SK-N-SH (cell line): ENCODE measurements around the gene RSRC1. TPM values are rescaled to one million over a fixed set of nuclear protein-coding genes. Genes with fewer than 3 reads are reported as not detected.

Source experiments
- CTCF ChIA-PET: fragments of 300-600, 350-600 bp; formaldehyde crosslinking; extraction: SDS; loops from one replicate; lab custom pipeline; 2021; lab: Yijun Ruan, JAX
- POLR2A ChIA-PET: fragments of 350-600 bp; sonication (Branson Sonifier 250); formaldehyde crosslinking; extraction: SDS; loops from one replicate; lab custom pipeline; 2020; ENCODE audit warnings: antibody characterized with exemption, inconsistent platforms; lab: Yijun Ruan, JAX
- DNase-seq: peaks from one replicate; pipeline ENCODE4 v3.0.0; 2012
- H2AFZ ChIP-seq: fragments of 200-600 bp; sonication (generic); 2 replicates; pipeline ENCODE4 v1.8.1; 2016; ENCODE audit warnings: antibody characterized with exemption, mild to moderate bottlenecking, low read depth
- H3F3A ChIP-seq: fragments of 200-600 bp; sonication (generic); replicated peaks from 2 replicates; pipeline ENCODE3; 2016; ENCODE audit warnings: antibody characterized with exemption, mild to moderate bottlenecking; ENCODE audit not compliant: insufficient read depth
- H3K27ac ChIP-seq, 2 experiments: fragments of 200-500 bp in 1 of 2; fragments of 200-600 bp in 1 of 2; sonication (Bioruptor generic) in 1 of 2; sonication (generic), shearing (Covaris generic) in 1 of 2; 2 replicates each; pipeline versions ENCODE4 v1.5.1 to v1.6.1; 2014 to 2016; ENCODE audit warnings: low read depth in 2 of 2, inconsistent platforms in 1 of 2, low read length in 1 of 2, mild to moderate bottlenecking in 1 of 2, mixed read lengths in 1 of 2
- H3K27me3 ChIP-seq: fragments of 200-600 bp; sonication (generic), shearing (Covaris generic); 2 replicates; pipeline ENCODE4 v1.6.1; 2016; ENCODE audit warnings: mixed run types; ENCODE audit not compliant: insufficient read depth
- H3K36me3 ChIP-seq, 2 experiments: fragments of 200-500 bp in 1 of 2; fragments of 200-600 bp in 1 of 2; sonication (Bioruptor generic) in 1 of 2; sonication (generic) in 1 of 2; replicated peaks in 1 of 2; 2 replicates each; pipeline versions ENCODE3 to v1.5.1; 2014 to 2016; ENCODE audit warnings: low read length in 1 of 2, mild to moderate bottlenecking in 1 of 2; ENCODE audit not compliant: insufficient read depth in 2 of 2, control insufficient read depth in 1 of 2
- H3K4me1 ChIP-seq, 2 experiments: fragments of 200-500 bp in 1 of 2; fragments of 200-600 bp in 1 of 2; sonication (Bioruptor generic) in 1 of 2; sonication (generic), shearing (Covaris generic) in 1 of 2; 2 replicates each; pipeline versions ENCODE4 v1.5.1 to v1.6.1; 2014 to 2016; ENCODE audit warnings: low read depth in 1 of 2, low read length in 1 of 2, mixed run types in 1 of 2; ENCODE audit not compliant: insufficient read depth in 2 of 2, control insufficient read depth in 1 of 2
- H3K4me2 ChIP-seq: fragments of 200-600 bp; sonication (generic), shearing (Covaris generic); 2 replicates; pipeline ENCODE4 v1.6.1; 2017; ENCODE audit warnings: mixed run types
- H3K4me3 ChIP-seq, 2 experiments: fragments of 200-500 bp in 1 of 2; fragments of 200-600 bp in 1 of 2; sonication (Bioruptor generic) in 1 of 2; sonication (generic), shearing (Covaris generic) in 1 of 2; 2 replicates each; pipeline versions ENCODE4 v1.5.1 to v1.8.1; 2014 to 2016; ENCODE audit warnings: low read depth in 2 of 2, inconsistent platforms in 1 of 2, low read length in 1 of 2, mild to moderate bottlenecking in 1 of 2, mixed read lengths in 1 of 2, moderate library complexity in 1 of 2
- H3K79me2 ChIP-seq: fragments of 200-600 bp; sonication (generic); 2 replicates; pipeline ENCODE4 v1.8.1; 2017; ENCODE audit warnings: mild to moderate bottlenecking; ENCODE audit not compliant: insufficient read depth
- H3K9ac ChIP-seq: fragments of 200-600 bp; sonication (generic); 2 replicates; pipeline ENCODE4 v1.6.1; 2017; ENCODE audit warnings: mixed run types
- H3K9me2 ChIP-seq: fragments of 200-600 bp; sonication (generic); 2 replicates; pipeline ENCODE4 v1.6.1; 2017; ENCODE audit warnings: mixed run types
- H3K9me3 ChIP-seq: fragments of 200-600 bp; sonication (generic); 2 replicates; pipeline ENCODE4 v1.6.1; 2017; ENCODE audit warnings: mixed run types, mild to moderate bottlenecking, moderate library complexity
- H4K20me1 ChIP-seq: fragments of 200-600 bp; sonication (generic); 2 replicates; pipeline ENCODE4 v1.6.1; 2017; ENCODE audit warnings: mild to moderate bottlenecking, mixed run types; ENCODE audit not compliant: insufficient read depth
- CHD2 ChIP-seq: fragments of 150-350 bp; IDR thresholded peaks from 2 replicates; pipeline ENCODE4 v1.6.1; 2018; ENCODE audit warnings: low read length; ENCODE audit not compliant: partially characterized antibody
- CTCF ChIP-seq: fragments of 200-600 bp; sonication (generic); IDR thresholded peaks from 2 replicates; pipeline ENCODE4 v1.6.1; 2017; ENCODE audit warnings: antibody characterized with exemption, mild to moderate bottlenecking, moderate library complexity
- ELF1 ChIP-seq: IDR thresholded peaks from 2 replicates; pipeline ENCODE4 v1.4.0; 2012
- FOSL2 ChIP-seq: IDR thresholded peaks from 2 replicates; pipeline ENCODE4 v1.4.0; 2012; ENCODE audit warnings: low read depth, mild to moderate bottlenecking, moderate library complexity, borderline replicate concordance
- FOXJ3 ChIP-seq: sonication (generic); formaldehyde crosslinking; IDR thresholded peaks from 2 replicates; pipeline ENCODE4 v1.5.1; 2020; ENCODE audit warnings: mild to moderate bottlenecking, missing genetic modification reagents
- FOXM1 ChIP-seq: IDR thresholded peaks from 2 replicates; pipeline ENCODE4 v1.4.0; 2012; ENCODE audit warnings: low read depth, mild to moderate bottlenecking
- JUND ChIP-seq: IDR thresholded peaks from 2 replicates; pipeline ENCODE4 v1.4.0; 2012
- MEF2A ChIP-seq: IDR thresholded peaks from 2 replicates; pipeline ENCODE4 v1.4.0; 2012; ENCODE audit warnings: low read depth, borderline replicate concordance
- NRF1 ChIP-seq: IDR thresholded peaks from 2 replicates; pipeline ENCODE4 v1.6.1; 2012; ENCODE audit warnings: low read depth, mild to moderate bottlenecking, low read length
- POLR2AphosphoS5 ChIP-seq: IDR thresholded peaks from 2 replicates; pipeline ENCODE4 v1.6.1; 2012; ENCODE audit warnings: low read depth, low read length
- RAD21 ChIP-seq: IDR thresholded peaks from 2 replicates; pipeline ENCODE4 v1.6.1; 2012; ENCODE audit warnings: mild to moderate bottlenecking, low read length
- RCOR1 ChIP-seq: fragments of 150-350 bp; IDR thresholded peaks from 2 replicates; pipeline ENCODE4 v1.6.1; 2017; ENCODE audit warnings: antibody characterized with exemption, low read length
- RFX5 ChIP-seq: IDR thresholded peaks from 2 replicates; pipeline ENCODE4 v1.6.1; 2012; ENCODE audit warnings: mild to moderate bottlenecking, improper control_type of control experiment, low read length
- RXRA ChIP-seq: IDR thresholded peaks from 2 replicates; pipeline ENCODE4 v1.4.0; 2012; ENCODE audit warnings: low read depth, mild to moderate bottlenecking, borderline replicate concordance
- SIN3A ChIP-seq: IDR thresholded peaks from 2 replicates; pipeline ENCODE4 v1.6.1; 2012; ENCODE audit warnings: low read depth, mild to moderate bottlenecking, low read length, moderate library complexity, borderline replicate concordance
- SMC3 ChIP-seq: IDR thresholded peaks from 2 replicates; pipeline ENCODE4 v1.6.1; 2012; ENCODE audit warnings: low read depth, low read length, improper control_type of control experiment
- TAF1 ChIP-seq: IDR thresholded peaks from 2 replicates; pipeline ENCODE4 v1.6.1; 2012; ENCODE audit warnings: low read depth, mild to moderate bottlenecking, low read length, moderate library complexity, borderline replicate concordance
- TEAD4 ChIP-seq: IDR thresholded peaks from 2 replicates; pipeline ENCODE4 v1.4.0; 2012; ENCODE audit warnings: mild to moderate bottlenecking, borderline replicate concordance; ENCODE audit not compliant: insufficient read depth
- USF2 ChIP-seq: fragments of 150-350 bp; IDR thresholded peaks from 2 replicates; pipeline ENCODE4 v1.6.1; 2017; ENCODE audit warnings: antibody characterized with exemption, low read length, low read depth, borderline replicate concordance
- WGBS: methylation state at CpG from one replicate; pipeline ENCODE4 v1.1.6; 2017; ENCODE audit warnings: low lambda C conversion rate; 5-methylcytosine and 5-hydroxymethylcytosine counted together
- polyA plus RNA-seq, 3 experiments: library from polyadenylated mRNA; depleted of rRNA; stranded (reverse); fragments of >200 nt; gene quantifications; 2 replicates each; pipeline ENCODE4 v1.2.3, GENCODE V29; 2012

The RSRC1 gene
- polyA plus RNA-seq, 1 of the 3 experiments (the other 2 are of a cell fraction): 4.5 TPM

- no peaks in the 10 kb centered on the region for H3K4me1 ChIP-seq
- no peak for DNase-seq
- no peaks in the 10 kb centered on the region for H3K27me3 ChIP-seq
- H2AFZ ChIP-seq: no peak overlapping the region
- no peak overlapping the region for H3K9ac ChIP-seq
- no peaks in the 10 kb centered on the region for H3K36me3 ChIP-seq
- no peaks in the 10 kb centered on the region for H3K9me2 ChIP-seq
- 74% methylated on average over 2 of the region's 2 CpGs for WGBS
- H3K9me3 ChIP-seq: no peaks in the 10 kb centered on the region
- no peaks in the 10 kb centered on the region for H3F3A ChIP-seq
- no peak overlapping the region; a peak in 1 of 4 replicates for H3K27ac ChIP-seq
- TF ChIP-seq SMC3 (no peak), FOXM1 (no peak), POLR2AphosphoS5 (no peak), CTCF (no peak)
- TF ChIP-seq, all 33 proteins: peak for 0
- ChIA-PET POLR2A (no interaction called here), CTCF (interaction anchor here (0.8 to 1.0 kb wide), 2 partner anchors 8 to 14 kb away, joined by 3 read pairs; no protein-coding TSS in a partner anchor)
- no peaks in the 10 kb centered on the region for H3K79me2 ChIP-seq
- no peak overlapping the region for H3K4me2 ChIP-seq
- H4K20me1 ChIP-seq: no peaks in the 10 kb centered on the region; the same call in 1 of the 2 replicates
- H3K4me3 ChIP-seq: no peak overlapping the region
These were observed 185.9 kb downstream of the RSRC1 start for GRCh38 chr3:158295771-158296170.

- Histone ChIP-seq H3K27me3 (no peaks in the 10 kb centered on the region), H4K20me1 (no peaks in the 10 kb centered on the region; the same call in 1 of the 2 replicates), H3K9me3 (no peaks in the 10 kb centered on the region), H3F3A (no peaks in the 10 kb centered on the region), H3K9ac (no peak overlapping the region), H3K4me1 (no peaks in the 10 kb centered on the region; a peak in 1 of 4 replicates), H3K79me2 (no peaks in the 10 kb centered on the region), H3K4me3 (no peak overlapping the region), H2AFZ (no peak overlapping the region), H3K4me2 (no peak overlapping the region), H3K9me2 (no peaks in the 10 kb centered on the region), H3K36me3 (no peaks in the 10 kb centered on the region), H3K27ac (no peak overlapping the region)
- POLR2A ChIA-PET: no interaction called here
- CTCF ChIA-PET: interaction anchor here (0.7 to 1.6 kb wide), 2 partner anchors 15 to 681 kb away, joined by 3 to 6 read pairs; no protein-coding TSS in a partner anchor
- no peak for DNase-seq
- TF ChIP-seq USF2 (no peak), CTCF (no peak), RFX5 (no peak), RAD21 (no peak), MEF2A (no peak), FOSL2 (no peak), ELF1 (no peak), TAF1 (no peak), SIN3A (no peak), FOXM1 (no peak), RXRA (no peak), NRF1 (no peak), CHD2 (no peak), FOXJ3 (CRISPR knock-in tag) (no peak), TEAD4 (no peak), RCOR1 (no peak), JUND (no peak)
These were observed 188.1 kb downstream of the RSRC1 start for GRCh38 chr3:158297940-158298339.
